ENCODE results near the gene KIAA2012.

KIAA2012 gene

DNA sequence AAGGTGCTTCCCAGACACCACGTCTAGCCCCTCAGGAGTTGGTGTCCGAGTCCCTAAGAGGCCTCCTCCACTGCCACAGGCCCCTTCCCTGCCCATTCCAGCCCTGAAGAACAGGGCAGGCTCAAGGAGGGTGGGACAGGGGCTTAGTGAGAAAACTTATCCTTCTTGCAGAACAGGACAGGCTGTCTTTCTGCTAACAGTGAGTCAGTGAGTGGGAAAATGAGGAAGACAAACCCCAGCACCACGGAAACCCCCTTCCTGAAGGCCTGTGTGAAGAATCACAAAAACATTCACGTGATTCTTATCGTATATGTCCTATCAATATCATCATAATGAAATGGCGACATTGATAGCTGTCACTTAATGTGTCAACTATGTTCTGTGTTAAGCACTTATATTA is 29.6 kb upstream of the KIAA2012 start:
- ATAC-seq: no peak

DNA sequence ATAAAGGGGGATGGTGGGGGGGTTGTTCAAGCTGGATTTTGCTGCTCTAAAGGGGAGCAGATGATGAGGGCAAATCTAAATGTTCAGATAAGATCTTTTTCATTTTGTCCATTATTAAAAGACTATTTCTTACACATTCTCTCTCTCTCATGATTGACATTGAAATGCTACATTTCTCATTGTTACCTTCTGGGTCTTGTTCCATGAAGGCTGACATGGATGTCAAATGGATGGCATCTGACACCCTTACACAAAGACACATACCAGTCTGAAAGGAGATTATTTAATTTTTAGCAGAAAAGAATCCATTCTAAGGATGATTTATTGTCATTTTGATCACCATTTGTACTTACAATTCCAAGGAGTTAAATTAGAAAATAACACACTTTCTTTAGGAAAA is 28.3 kb upstream of the KIAA2012 start:
- no peak for ATAC-seq

DNA sequence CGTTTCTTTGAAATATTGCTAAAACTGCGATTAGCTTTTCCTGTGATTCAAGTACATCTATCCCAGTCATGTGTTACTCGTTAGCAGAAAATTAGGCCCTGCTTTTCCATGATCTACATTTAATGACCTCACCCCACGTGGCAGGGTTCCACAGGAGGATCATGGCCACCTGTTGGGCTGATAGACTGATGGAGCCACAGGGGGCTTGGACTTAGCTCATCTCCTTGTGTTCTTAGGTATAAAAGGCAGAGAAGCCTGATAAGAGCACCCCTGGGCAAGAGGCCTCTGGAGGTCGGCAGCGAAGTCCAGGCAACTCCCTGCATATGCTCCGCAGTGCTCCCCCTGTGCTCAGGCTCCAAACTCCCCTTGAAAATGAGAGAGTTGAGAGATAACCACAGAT is 26.5 kb upstream of the KIAA2012 start:
- ATAC-seq: no peak

DNA sequence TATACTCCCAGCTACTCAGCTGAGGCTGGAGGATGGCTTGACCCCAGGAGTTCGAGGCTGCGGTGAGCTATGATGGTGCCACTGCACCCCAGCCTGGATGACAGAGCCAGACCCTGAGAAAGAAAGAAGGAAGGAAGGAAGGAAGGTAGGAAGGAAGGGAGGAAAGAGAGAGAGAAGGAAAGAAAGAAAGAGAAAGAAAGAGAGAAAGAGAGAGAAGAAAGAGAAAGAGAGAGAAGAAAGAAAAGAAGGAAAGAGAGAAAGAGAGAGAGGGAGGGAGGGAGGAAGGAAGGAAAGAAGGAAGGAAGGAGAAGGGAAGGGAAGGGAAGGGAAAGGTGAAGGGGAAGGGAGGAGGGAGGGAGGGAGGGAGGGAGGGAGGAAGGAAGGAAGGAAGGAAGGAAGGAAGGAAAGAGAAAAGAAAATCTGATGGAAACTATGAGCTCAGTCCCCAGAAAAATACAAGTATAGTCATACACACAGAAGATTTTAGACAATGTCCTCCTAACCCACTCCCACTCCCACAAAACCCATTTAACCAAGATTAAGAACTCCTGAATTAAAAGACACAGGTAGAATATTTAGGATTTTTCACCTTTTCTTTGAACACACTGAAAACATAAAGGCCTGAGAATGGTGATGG is 23.8 kb upstream of the KIAA2012 start:
- no peak for ATAC-seq

DNA sequence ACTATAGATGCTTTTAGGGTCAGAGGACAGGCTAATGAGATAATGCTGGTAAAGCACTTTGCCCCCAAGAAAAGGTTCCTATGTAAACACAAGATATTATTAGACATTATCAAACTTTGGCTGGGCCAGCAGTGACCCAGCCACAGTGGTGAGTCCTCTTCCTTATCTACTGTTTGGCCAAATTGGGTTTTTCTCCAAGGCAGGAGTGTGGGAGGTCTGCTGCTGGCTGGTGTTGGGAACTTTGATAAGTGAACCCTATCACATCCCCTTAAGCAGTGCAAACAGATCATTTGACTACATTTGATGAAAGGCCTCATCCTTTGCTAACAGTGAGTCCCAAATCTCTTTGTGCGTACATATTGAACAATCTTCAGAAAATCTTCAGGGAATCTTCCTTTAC is 23.2 kb upstream of the KIAA2012 start:
- ATAC-seq: no peak

DNA sequence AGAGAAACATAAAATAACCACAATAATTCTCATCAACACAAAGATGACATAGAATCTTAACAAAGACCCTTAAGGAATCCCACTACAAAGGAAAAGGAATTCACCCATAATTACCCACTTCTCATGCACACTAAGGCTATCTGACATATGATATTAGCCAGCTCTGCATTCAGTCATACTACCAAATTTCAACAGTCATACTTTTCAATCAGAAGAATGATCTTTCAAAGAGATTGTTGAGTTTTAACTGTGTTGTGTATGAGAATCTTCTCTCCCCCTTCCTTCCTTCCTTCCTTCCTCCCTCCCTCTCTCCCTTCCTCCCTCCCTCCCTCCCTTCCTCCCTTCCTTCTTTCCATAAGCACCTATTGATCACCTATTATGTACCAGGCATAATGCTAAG is 22.4 kb upstream of the KIAA2012 start:
- ATAC-seq: no peak

DNA sequence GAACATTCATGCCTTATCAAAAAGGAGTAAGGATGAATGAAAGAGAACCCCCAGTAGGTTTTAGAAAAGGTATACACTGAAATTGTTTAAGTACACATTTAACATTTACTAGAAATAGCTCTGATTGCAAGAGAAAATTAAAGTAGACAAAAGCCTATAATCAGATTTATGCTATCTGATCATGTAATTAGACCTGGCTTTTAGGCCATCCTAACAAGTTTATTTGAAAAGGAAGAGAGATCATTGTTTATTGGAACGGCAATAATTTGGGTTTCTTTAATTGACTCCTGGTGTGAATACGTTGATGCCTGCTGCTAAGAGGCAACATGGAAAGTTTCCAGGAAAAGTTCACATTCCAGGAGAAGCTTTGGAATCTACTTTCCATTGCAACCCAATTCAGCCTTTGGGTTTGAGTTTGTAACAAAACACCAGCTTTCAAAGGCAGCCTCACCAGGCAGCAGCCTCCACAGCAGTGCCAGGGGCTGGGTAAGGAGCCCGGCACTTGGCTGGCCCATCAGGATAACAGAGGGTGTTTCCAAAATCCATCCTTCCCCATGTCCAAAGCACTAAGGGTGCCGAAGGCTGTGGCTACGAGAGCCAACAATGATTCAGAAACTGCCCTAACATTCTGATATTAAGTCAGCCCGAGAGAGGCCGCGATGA is 21.4 kb upstream of the KIAA2012 start:
- ATAC-seq: no peak

DNA sequence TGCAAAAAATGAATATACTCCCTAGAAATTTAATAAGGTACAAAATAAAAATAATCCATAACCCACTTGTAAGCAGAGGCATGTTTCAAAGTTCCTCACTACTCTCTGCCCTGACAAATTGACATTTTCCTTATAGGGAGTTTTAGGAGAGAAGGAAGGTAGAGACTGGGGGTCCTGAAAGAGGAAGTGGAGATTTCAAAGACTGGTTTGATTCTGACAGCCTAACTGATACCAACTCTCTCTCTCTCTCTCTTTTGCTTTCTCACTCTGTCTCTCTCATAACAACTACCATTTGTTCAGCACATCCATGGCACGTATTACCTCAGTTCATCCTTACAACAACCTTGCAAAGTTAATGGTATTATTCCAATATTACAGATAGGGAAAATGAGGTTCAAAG is 20.8 kb upstream of the KIAA2012 start:
- ATAC-seq: no peak

DNA sequence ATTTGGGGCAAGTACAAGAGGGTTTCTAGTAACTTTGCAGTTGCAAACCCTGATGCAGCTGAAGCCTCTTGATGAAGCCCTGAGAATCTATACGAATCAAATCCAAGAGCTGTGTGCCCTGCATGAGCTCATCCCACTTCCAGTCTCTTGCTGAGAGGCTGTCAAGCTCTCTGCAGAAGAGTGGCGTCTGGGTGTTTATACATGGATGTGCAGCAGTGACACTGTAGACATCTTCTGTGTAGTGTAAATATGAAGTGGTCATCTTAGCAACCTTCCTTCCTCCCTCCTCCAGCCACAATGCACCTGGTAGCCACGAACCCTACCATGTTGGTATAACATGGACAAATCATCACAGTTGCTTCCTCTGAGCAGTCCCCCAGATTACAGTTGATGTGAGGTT is 18.4 kb upstream of the KIAA2012 start:
- ATAC-seq: no peak

DNA sequence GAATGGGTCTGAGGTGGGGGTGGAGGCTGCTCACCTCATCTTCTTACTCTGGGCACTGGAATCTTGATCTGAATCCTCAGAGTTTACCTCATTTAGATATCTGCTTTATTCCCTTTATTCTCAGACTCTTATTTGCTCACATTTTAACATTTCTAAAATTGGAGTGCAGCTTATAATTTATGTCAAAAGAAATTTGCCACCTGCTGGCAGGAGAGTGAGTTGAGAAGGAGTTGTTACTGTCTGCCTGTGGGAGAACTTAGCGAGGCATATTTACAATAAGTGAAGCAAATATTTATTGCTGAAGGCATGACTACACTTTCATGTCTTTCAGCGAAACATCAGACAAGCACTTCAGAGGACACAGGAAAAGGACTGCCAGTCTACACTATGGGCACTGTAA is 16.4 kb upstream of the KIAA2012 start:
- ATAC-seq: no peak

DNA sequence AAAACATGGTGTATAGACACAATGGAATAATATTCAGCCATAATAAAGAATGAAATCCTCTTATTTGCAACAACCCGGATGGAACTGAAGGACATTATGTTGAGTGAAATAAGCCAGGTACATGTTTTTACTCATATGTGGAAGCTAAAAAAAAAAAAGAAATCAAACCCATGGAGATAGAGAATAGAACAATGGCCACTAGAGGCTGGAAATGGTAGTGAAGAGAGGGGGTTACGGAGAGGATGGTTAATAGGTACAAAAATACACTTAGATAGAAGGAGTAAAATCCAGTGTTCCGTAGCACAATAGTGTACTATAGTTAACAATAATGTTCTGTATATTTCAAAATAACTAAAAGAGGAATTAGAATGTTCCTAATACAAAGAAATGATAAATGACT is 12.8 kb upstream of the KIAA2012 start:
- no peak for ATAC-seq

DNA sequence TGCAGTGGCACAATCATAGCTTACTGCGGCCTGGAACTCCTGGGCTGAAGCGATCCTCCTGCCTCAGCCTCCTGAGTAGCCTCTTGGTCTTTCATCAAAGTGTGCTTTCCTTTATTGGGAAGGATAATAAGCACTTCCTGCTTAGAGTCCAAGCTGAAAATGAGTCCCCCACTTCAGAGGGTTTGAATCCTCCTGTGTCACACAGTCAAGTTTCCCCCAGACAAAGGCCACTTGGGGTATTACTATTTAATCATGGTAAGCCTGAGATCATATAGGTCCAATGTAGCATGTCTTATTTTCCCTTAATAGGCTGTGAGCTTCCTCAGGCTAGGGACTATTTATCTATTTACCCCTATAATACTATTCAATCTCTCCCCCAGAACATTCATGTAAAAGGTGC is 11.4 kb upstream of the KIAA2012 start:
- ATAC-seq: no peak

DNA sequence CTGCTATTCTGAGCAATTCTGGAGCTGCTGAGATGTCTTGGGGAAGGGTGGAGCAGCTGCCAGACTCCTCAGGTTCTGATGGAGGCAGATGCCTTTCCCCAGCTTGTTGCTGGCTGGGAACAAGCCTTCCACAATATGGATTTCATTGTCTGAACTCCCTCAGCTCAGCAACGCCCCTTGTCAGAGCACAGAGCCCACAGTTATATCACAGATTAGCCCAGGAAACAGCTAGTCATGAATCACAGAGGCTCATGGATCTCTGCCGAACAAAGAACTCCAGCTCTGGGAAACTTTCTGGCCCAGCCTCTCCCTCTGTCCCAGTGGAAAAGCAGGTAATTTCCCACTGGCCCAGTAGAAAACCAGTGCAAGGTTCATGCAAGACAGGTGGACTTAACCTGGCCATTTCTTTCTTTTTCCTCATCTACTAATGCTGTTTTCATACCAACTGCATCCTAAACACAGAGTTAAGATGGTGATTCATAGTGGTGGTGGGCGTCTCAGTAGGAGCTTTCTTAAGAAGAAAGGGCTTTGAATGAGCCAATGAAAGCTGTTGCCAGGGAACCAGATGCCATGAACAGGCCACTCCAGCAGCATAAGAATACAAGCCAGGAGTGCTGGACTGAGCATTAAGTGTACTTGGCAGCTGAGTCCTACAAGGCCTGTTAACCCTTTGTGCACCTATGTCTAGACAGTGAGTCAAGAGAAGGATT is 8.7 kb upstream of the KIAA2012 start:
- no peak for ATAC-seq

DNA sequence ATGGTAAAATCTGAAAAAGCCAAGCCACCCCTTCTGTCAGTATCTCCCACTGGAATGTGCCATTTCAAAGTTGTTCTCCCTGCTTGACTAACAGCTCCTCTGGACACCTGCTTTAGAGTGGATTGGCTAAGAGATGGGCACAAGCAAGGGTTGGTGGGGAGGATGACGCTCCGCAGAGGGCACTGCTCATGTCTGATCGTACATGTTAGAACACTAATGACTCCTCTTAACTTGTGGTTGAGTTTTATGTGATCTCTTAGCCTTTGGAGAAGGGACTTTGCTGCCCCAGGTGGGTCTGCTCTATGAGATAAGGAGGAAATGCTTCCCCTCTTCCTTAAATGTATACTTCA is 8.2 kb upstream of the KIAA2012 start:
- ATAC-seq: no peak

DNA sequence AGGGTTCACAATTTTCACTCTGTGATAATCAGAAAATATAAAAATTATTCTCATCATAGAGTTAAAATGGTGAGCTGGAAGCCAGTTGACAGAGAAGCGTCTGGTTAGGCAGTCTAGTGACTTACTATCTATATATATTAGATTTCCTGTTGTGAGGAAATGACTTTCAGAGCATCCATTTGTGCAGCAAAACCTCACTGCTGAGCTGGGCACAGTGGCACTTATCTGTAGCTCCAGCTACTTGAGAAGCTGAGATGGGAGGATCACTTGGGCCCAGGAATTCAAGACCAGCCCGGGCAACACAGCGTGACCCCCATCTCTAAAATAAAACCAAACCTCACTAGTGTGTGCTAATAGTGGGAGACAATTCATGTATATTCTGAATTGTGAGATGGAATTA is 7.2 kb upstream of the KIAA2012 start:
- ATAC-seq: no peak

DNA sequence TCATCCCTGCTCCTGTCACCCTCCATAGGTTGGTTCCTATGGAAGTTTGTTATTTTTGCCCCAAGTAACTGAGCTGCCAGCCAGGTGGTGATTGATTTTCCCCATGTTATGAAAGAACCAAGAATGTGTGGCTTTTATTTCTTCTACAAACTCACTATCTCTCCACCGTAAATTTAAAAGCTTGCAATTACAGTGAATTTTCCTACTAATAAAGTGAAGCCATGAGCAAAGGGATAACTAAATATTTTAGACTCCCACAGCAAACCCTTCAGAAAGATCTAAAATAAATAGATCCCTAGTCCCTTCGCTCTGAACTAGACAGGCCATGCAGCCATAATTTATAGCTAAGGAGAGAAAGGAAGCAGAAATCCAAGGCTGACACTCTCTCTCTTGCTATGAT is 6.2 kb upstream of the KIAA2012 start:
- ATAC-seq: no peak

DNA sequence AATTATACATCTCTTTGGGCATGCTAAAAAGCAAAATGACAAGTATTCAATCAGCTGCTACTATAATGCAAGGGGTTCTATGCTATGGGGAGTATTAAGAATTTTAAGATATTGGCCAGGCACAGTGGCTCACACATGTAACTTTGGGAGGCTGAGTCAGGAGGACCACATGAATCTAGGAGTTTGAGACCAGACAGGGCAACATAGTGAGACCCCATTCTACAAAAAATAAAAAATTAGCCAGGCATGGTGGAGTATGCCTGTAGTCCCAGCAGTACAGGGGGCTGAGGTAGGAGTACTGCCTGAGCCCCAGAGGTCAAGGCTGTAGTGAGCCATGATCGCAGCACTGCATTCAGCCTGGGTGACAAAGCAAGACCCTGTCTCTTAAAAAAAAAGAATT is 5.5 kb upstream of the KIAA2012 start:
- ATAC-seq: no peak

DNA sequence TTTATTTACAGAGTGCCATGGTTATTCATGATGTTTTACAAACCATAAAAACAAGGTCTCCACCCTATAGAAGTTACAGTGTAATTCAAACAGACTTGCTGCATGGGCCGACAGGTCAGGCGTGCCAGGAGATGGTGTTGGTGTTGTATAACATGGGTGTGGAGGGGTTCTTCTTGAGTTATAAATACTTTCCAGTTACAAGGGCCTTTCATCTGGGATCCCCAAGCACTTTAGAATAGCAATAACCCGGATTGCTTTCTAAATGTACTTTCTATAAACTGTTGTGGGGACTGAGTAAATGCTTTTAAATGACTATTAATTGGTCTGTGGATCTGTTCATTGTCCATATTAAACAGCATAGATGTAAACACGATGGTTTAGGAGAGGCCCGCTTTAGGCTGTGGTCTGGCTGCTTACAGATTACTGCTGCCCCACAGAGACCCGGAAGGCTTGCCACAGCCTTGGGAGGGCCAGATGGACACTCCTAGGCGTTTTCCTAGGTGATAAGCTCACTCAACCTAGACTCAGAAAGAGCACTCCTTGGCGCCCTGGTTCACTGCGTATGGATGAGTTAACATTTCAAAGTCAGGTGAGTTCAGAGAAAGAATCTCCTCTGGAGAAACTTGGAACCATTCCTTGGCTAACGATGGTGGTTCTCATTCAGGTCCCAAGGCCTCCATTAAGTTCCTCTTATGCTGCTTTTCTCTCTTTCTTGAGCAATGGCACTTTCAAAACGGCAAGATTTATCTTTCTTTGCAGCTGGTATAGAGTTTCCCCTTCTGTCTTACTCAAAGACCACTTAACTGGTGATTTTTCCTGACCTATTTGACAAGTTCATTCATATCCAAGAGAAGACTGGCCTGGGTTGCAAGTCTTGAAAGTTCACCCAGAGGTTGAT is 3.6 kb upstream of the KIAA2012 start:
- no peak for ATAC-seq

DNA sequence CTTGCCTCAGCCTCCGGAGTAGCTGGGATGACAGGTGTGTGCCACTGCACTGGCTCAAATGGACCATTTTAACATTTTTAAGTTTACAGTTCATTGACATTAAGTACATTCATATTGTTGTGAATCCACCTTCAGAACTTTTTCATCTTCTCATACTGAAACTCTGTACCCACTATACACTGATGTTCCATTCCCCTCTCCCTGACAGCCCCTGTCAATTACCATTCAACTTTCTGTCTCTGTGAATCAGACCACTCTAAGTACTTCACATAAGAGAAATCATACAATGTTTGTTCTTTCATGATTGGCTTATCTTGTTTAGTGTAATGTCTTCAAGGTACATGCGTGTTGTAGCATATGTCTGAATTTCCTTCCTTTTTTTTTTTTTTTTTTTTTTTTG is 1.9 kb upstream of the KIAA2012 start:
- ATAC-seq: no peak

DNA sequence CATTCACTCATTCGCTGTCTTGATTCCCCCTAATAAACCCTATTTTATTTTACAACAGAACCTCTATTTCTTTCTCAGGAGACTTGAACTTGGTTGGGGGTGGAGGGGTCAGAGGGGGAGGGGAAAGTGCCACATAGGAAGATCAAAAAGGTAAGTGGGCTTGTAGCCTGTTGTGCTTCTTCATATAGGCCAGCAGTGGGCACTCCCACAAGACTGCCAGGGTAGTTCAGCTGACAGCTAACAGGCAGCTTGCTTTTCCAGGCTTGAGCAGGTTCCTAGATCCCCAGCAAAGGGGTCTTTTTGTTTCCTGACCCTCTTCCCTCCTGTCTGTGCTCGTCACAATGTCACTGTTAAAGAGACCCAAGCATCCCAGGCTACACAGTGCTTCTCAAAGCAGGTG is 829 bp upstream of the KIAA2012 start:
- no peak for ATAC-seq

DNA sequence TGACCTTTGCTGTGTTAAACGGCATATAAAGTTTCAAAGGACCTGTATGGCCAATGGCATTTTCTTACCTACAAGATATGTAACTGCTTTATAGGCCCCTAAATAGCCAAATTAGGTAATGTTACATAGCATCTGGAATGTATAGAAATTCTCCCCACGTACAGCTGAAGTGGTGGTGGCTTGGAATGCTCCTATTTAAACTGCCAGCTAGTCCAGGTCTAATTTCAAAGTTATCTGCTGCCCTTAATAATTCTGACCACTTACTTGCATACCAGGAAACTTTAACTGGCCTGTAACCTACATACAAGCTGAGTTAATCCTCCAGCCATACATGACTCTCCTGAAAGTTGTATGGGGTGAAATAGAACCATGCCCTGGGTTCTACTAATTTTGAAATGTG is 1.3 kb downstream of the KIAA2012 start:
- no peak for ATAC-seq

DNA sequence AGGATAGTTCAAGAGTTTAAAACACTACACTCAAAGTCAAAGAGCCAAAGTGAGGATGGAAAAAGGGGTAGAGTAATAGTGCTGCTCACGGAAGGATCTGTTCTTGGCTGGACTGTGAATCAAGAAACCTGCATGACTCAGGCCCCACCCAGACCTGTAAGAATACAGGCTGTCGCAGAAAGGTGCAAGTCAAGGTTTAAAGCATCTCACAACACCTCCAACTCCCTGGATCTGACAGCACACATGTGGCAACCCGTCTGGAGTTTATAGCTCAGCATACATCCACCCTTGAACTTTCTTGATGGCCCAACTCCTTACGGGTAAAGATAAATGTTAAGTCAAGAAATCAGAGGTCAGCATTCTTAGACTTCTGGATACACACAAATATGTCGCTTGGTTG is 6.3 kb downstream of the KIAA2012 start:
- no peak for ATAC-seq

DNA sequence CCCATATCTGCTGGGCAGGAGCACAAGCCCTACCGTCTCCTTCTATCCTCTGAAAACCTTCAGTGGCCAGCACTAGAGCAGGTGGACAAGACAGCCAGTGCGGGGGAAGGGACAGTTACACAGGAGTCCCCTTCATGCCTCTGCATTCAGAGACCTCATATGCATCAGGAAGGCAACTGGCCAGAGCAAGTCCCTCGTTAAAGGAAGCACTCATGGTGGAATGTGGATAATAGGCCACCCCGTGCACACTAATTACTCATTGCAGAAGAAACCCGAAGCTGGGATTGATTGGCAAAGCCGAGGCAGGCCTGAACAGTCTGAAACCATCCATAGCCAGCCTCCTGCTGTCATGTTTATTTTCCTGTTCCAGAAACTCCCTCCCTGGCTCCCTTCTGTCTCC is 11.2 kb downstream of the KIAA2012 start:
- ATAC-seq: no peak

DNA sequence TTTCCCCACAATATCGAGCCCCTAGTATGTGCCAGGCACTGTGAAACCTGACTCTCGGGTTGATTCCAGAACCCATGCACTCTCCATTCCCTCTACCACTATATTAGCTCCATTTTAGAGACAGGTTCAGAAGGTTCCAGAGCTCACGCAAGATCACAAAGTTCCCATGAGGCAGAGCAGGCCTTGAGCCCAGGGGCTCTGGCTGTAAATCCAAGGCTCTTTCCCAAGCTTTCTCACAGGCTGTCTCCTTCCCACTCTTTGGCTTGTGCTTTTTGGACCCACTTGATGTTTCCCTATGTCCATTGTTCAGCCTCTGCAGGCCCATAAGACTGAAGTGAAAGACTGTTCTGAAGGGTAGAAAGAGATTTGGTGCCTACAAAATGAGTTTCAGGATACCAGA is 15.7 kb downstream of the KIAA2012 start:
- ATAC-seq: no peak
